ENCODE data around the gene CD160. TPM values are rescaled to one million over a fixed set of nuclear protein-coding genes. Genes with fewer than 3 reads are reported as not detected.
"Not testable (repeated sequence)": the region's sequence is repeated elsewhere in the genome, so short reads cannot be mapped to it uniquely, and the experiment has no call there.

The CD160 gene
- total and polyA plus RNA-seq, 4 donors: 0.11 to 3.9 (median 1.4) TPM

GRCh38 chr1:145708063-145708462 lies 11.2 kb upstream of the CD160 start:
- Histone ChIP-seq H3K27ac (ENCODE audit: low read depth, low read length) (no peak overlapping the region), H3K9me3 (ENCODE audit: control insufficient read depth, insufficient read depth, low read length) (no peaks in the 10 kb centered on the region), H3K4me1 (ENCODE audit: control insufficient read depth, insufficient read depth, low read length) (peaks cover 3% of the 10 kb centered on the region), H3K27me3 (ENCODE audit: control insufficient read depth, insufficient read depth, low read length) (no peaks in the 10 kb centered on the region), H3K36me3 (ENCODE audit: control insufficient read depth, insufficient read depth, low read length) (no peaks in the 10 kb centered on the region), H3K4me3 (ENCODE audit: low read depth, low read length) (no peak overlapping the region)
- 44% methylated on average over 6 of the region's 7 CpGs for WGBS (ENCODE audit: insufficient coverage)
- no peak for DNase-seq (ENCODE audit: low read depth in 4 of 6, low spot score in 6 of 6)

- Histone ChIP-seq H3K27ac (ENCODE audit: low read depth, low read length) (no peak overlapping the region), H3K9me3 (ENCODE audit: control insufficient read depth, insufficient read depth, low read length) (no peaks in the 10 kb centered on the region), H3K36me3 (ENCODE audit: control insufficient read depth, insufficient read depth, low read length) (no peaks in the 10 kb centered on the region), H3K4me3 (ENCODE audit: low read depth, low read length) (no peak overlapping the region), H3K27me3 (ENCODE audit: control insufficient read depth, insufficient read depth, low read length) (no peaks in the 10 kb centered on the region), H3K4me1 (ENCODE audit: control insufficient read depth, insufficient read depth, low read length) (peaks cover 3% of the 10 kb centered on the region)
- WGBS (ENCODE audit: insufficient coverage): no CpG with 5 or more reads among the region's 4 CpGs
- no peak for DNase-seq (ENCODE audit: low read depth in 4 of 6, low spot score in 6 of 6)
These were observed 8.8 kb upstream of the CD160 start for GRCh38 chr1:145710291-145711027.

GRCh38 chr1:145711213-145711651 lies 8.1 kb upstream of the CD160 start:
- H3K4me3 ChIP-seq (ENCODE audit: low read depth, low read length): no peak overlapping the region
- 38% methylated on average over 1 of the region's 3 CpGs for WGBS (ENCODE audit: insufficient coverage)

GRCh38 chr1:145714524-145715111 lies 4.7 kb upstream of the CD160 start:
- H3K36me3 ChIP-seq (ENCODE audit: control insufficient read depth, insufficient read depth, low read length): no peaks in the 10 kb centered on the region
- 75% methylated on average over 5 of the region's 6 CpGs for WGBS (ENCODE audit: insufficient coverage)
- no peaks in the 10 kb centered on the region for H3K4me1 ChIP-seq (ENCODE audit: control insufficient read depth, insufficient read depth, low read length)
- no peak overlapping the region for H3K27ac ChIP-seq (ENCODE audit: low read depth, low read length)
- H3K4me3 ChIP-seq (ENCODE audit: low read depth, low read length): no peak overlapping the region
- H3K27me3 ChIP-seq (ENCODE audit: control insufficient read depth, insufficient read depth, low read length): no peaks in the 10 kb centered on the region
- H3K9me3 ChIP-seq (ENCODE audit: control insufficient read depth, insufficient read depth, low read length): no peaks in the 10 kb centered on the region
- DNase-seq (ENCODE audit: low read depth in 4 of 6, low spot score in 6 of 6): no peak

More at GRCh38 chr1:145711213-145711651, 8.1 kb upstream of the CD160 start:
- Histone ChIP-seq H3K27ac (ENCODE audit: low read depth, low read length) (no peak overlapping the region), H3K4me1 (ENCODE audit: control insufficient read depth, insufficient read depth, low read length) (peaks cover 3% of the 10 kb centered on the region), H3K27me3 (ENCODE audit: control insufficient read depth, insufficient read depth, low read length) (no peaks in the 10 kb centered on the region), H3K9me3 (ENCODE audit: control insufficient read depth, insufficient read depth, low read length) (no peaks in the 10 kb centered on the region), H3K36me3 (ENCODE audit: control insufficient read depth, insufficient read depth, low read length) (no peaks in the 10 kb centered on the region)
- no peak for DNase-seq (ENCODE audit: low read depth in 4 of 6, low spot score in 6 of 6)

- Histone ChIP-seq H3K4me3 (ENCODE audit: low read depth, low read length) (no peak overlapping the region), H3K36me3 (ENCODE audit: control insufficient read depth, insufficient read depth, low read length) (no peaks in the 10 kb centered on the region), H3K9me3 (ENCODE audit: control insufficient read depth, insufficient read depth, low read length) (no peaks in the 10 kb centered on the region), H3K27ac (ENCODE audit: low read depth, low read length) (no peak overlapping the region), H3K4me1 (ENCODE audit: control insufficient read depth, insufficient read depth, low read length) (peaks cover 11% of the 10 kb centered on the region), H3K27me3 (ENCODE audit: control insufficient read depth, insufficient read depth, low read length) (peaks cover 3% of the 10 kb centered on the region)
- 56% methylated on average over 9 of the region's 10 CpGs for WGBS (ENCODE audit: insufficient coverage)
- DNase-seq (ENCODE audit: low read depth in 4 of 6, low spot score in 6 of 6): peak in 1 of 6 donors; percentile 39
These were observed 2.5 kb upstream of the CD160 start for GRCh38 chr1:145716641-145717345.

GRCh38 chr1:145717833-145718232 lies 1.5 kb upstream of the CD160 start:
- WGBS (ENCODE audit: insufficient coverage): 64% methylated on average over 1 of the region's 1 CpG
- no peak for DNase-seq (ENCODE audit: low read depth in 4 of 6, low spot score in 6 of 6)
- Histone ChIP-seq H3K27ac (ENCODE audit: low read depth, low read length) (no peak overlapping the region), H3K9me3 (ENCODE audit: control insufficient read depth, insufficient read depth, low read length) (no peaks in the 10 kb centered on the region), H3K4me3 (ENCODE audit: low read depth, low read length) (no peak overlapping the region), H3K27me3 (ENCODE audit: control insufficient read depth, insufficient read depth, low read length) (peaks cover 3% of the 10 kb centered on the region), H3K36me3 (ENCODE audit: control insufficient read depth, insufficient read depth, low read length) (no peaks in the 10 kb centered on the region), H3K4me1 (ENCODE audit: control insufficient read depth, insufficient read depth, low read length) (peaks cover 11% of the 10 kb centered on the region)

- not testable (repeated sequence) for H3K9me3 ChIP-seq (ENCODE audit: control insufficient read depth, insufficient read depth, low read length); H3K27ac ChIP-seq (ENCODE audit: low read depth, low read length); H3K4me3 ChIP-seq (ENCODE audit: low read depth, low read length); H3K36me3 ChIP-seq (ENCODE audit: control insufficient read depth, insufficient read depth, low read length); H3K27me3 ChIP-seq (ENCODE audit: control insufficient read depth, insufficient read depth, low read length); DNase-seq (ENCODE audit: low read depth in 4 of 6, low spot score in 6 of 6)
- peaks cover 11% of the 10 kb centered on the region for H3K4me1 ChIP-seq (ENCODE audit: control insufficient read depth, insufficient read depth, low read length)
- 100% methylated on average over 3 of the region's 5 CpGs for WGBS (ENCODE audit: insufficient coverage)
These were observed 834 bp upstream of the CD160 start for GRCh38 chr1:145718465-145718864.

GRCh38 chr1:145720556-145720877 lies 1.2 kb downstream of the CD160 start:
- Histone ChIP-seq H3K9me3 (ENCODE audit: control insufficient read depth, insufficient read depth, low read length) (no peaks in the 10 kb centered on the region), H3K4me3 (ENCODE audit: low read depth, low read length) (no peak overlapping the region), H3K27me3 (ENCODE audit: control insufficient read depth, insufficient read depth, low read length) (peaks cover 3% of the 10 kb centered on the region), H3K36me3 (ENCODE audit: control insufficient read depth, insufficient read depth, low read length) (no peaks in the 10 kb centered on the region), H3K27ac (ENCODE audit: low read depth, low read length) (no peak overlapping the region), H3K4me1 (ENCODE audit: control insufficient read depth, insufficient read depth, low read length) (peaks cover 11% of the 10 kb centered on the region)
- no peak for DNase-seq (ENCODE audit: low read depth in 4 of 6, low spot score in 6 of 6)
- WGBS (ENCODE audit: insufficient coverage): 73% methylated on average over 2 of the region's 5 CpGs

- Histone ChIP-seq H3K27ac (ENCODE audit: low read depth, low read length) (no peak overlapping the region), H3K4me3 (ENCODE audit: low read depth, low read length) (peak overlapping the region; percentile 26), H3K9me3 (ENCODE audit: control insufficient read depth, insufficient read depth, low read length) (no peaks in the 10 kb centered on the region), H3K4me1 (ENCODE audit: control insufficient read depth, insufficient read depth, low read length) (peaks cover 11% of the 10 kb centered on the region), H3K27me3 (ENCODE audit: control insufficient read depth, insufficient read depth, low read length) (peaks cover 3% of the 10 kb centered on the region), H3K36me3 (ENCODE audit: control insufficient read depth, insufficient read depth, low read length) (no peaks in the 10 kb centered on the region)
- WGBS (ENCODE audit: insufficient coverage): 13% methylated on average over 47 of the region's 47 CpGs
- DNase-seq (ENCODE audit: low read depth in 4 of 6, low spot score in 6 of 6): peak in 5 of 6 donors; percentile 10 to 64 (median 26)
These were observed 1.8 kb downstream of the CD160 start for GRCh38 chr1:145720878-145721671.
